Panc1 (cell line): ENCODE results near the gene SETD3. TPM values are rescaled to one million over a fixed set of nuclear protein-coding genes. Genes with fewer than 3 reads are reported as not detected.

Experiments
- ATAC-seq: fragments of 200-7000 bp; cut with Tn5 transposase; 2 replicates; pipeline ENCODE4 v1.9.1; 2020; ENCODE audit warnings: mild to moderate bottlenecking, moderate library complexity
- BruUV-seq: library from RNA; stranded (reverse); fragments of 400-500 nt; replicated peaks from 2 replicates; lab custom pipeline; 2021; lab: Mats Ljungman, UMichigan
- CTCF ChIA-PET: fragments of 300-600 bp; sonication (Branson Sonifier 250); formaldehyde crosslinking; loops from one replicate; lab custom pipeline; 2022; ENCODE audit warnings: antibody characterized with exemption; lab: Charles Lee
- POLR2A ChIA-PET: fragments of 300-600 bp; sonication (Branson Sonifier 250); formaldehyde crosslinking; loops from one replicate; lab custom pipeline; 2022; ENCODE audit warnings: antibody characterized with exemption; lab: Charles Lee
- DNase-seq: peaks from one replicate; pipeline ENCODE4 v3.0.0-alpha.2; 2010; ENCODE audit warnings: low read depth, low spot score
- H3K27ac ChIP-seq: 2 replicates; pipeline ENCODE4 v1.5.1; 2011; ENCODE audit warnings: mild to moderate bottlenecking, low read length, inconsistent platforms
- H3K27me3 ChIP-seq: fragments of 200-500 bp; sonication (Bioruptor generic); 2 replicates; pipeline ENCODE4 v1.6.0; 2014; ENCODE audit warnings: low read length, inconsistent platforms; ENCODE audit not compliant: control insufficient read depth, insufficient read depth
- H3K36me3 ChIP-seq: fragments of 200-500 bp; sonication (Bioruptor generic); 2 replicates; pipeline ENCODE4 v1.5.1; 2014; ENCODE audit warnings: inconsistent platforms, mild to moderate bottlenecking, low read length, moderate library complexity; ENCODE audit not compliant: control insufficient read depth, insufficient read depth
- H3K4me1 ChIP-seq: 2 replicates; pipeline ENCODE4 v1.5.1; 2011; ENCODE audit warnings: inconsistent platforms, mild to moderate bottlenecking, low read length, moderate library complexity; ENCODE audit not compliant: control insufficient read depth, insufficient read depth
- H3K4me3 ChIP-seq, 2 experiments: 2 replicates each; pipeline ENCODE4 v1.5.1; 2011 to 2012; ENCODE audit warnings: low read depth in 2 of 2, low read length in 2 of 2, mild to moderate bottlenecking in 2 of 2, inconsistent platforms in 1 of 2, moderate library complexity in 1 of 2
- H3K9me3 ChIP-seq: fragments of 200-500 bp; sonication (Bioruptor generic); 2 replicates; pipeline ENCODE4 v1.5.1; 2014; ENCODE audit warnings: low read depth, mild to moderate bottlenecking, inconsistent platforms, low read length, moderate library complexity; ENCODE audit not compliant: control insufficient read depth, insufficient read depth
- CTCF ChIP-seq: fragments of 450-650 bp; IDR thresholded peaks from 2 replicates; pipeline ENCODE4 v1.5.1; 2017; ENCODE audit warnings: mild to moderate bottlenecking
- POLR2AphosphoS5 ChIP-seq: IDR thresholded peaks from 2 replicates; pipeline ENCODE4 v1.6.1; 2012; ENCODE audit warnings: mild to moderate bottlenecking, low read depth, low read length, moderate library complexity
- REST ChIP-seq, 2 experiments: IDR thresholded peaks; 2 replicates each; pipeline ENCODE4 v1.6.1; 2011 to 2012; ENCODE audit warnings: low read depth in 2 of 2, control low read depth in 1 of 2, low read length in 1 of 2, mild to moderate bottlenecking in 1 of 2, moderate library complexity in 1 of 2; ENCODE audit not compliant: insufficient read depth in 1 of 2
- SIN3A ChIP-seq: IDR thresholded peaks from 2 replicates; pipeline ENCODE4 v1.6.1; 2012; ENCODE audit warnings: low read depth, mild to moderate bottlenecking, low read length, moderate library complexity, borderline replicate concordance; ENCODE audit not compliant: insufficient read depth
- TCF7L2 ChIP-seq: IDR thresholded peaks from 2 replicates; pipeline ENCODE4 v1.6.1; 2011; ENCODE audit warnings: mild to moderate bottlenecking, low read depth, low read length, inconsistent platforms
- in situ Hi-C: cut with HindIII; loops from 2 replicates; pipeline ENCODE4 v1.10.0; 2016; ENCODE audit warnings: low sequenced_read_pairs, low pct_unique_long_range_greater_than_20kb
- intact Hi-C: fragments of 100-400 bp; cut with micrococcal nuclease; formaldehyde crosslinking; loops from one replicate; pipeline ENCODE4 v1.10.0; 2022; ENCODE audit not compliant: unreplicated experiment
- total RNA-seq: library from RNA; stranded (reverse); gene quantifications from one replicate; pipeline ENCODE4 v1.2.1, GENCODE V29; 2021; ENCODE audit not compliant: unreplicated experiment

SETD3 gene
- total RNA-seq, 1 experiment from 2014 or later, result 51.1 TPM

- TF ChIP-seq SIN3A (no peak), REST (IDR thresholded peaks at IDR 0.05; ENCODE audit: insufficient read depth in 1 of 2, low read depth in 2 of 2, low read length in 1 of 2) (no peak), POLR2AphosphoS5 (no peak), CTCF (no peak), TCF7L2 (no peak)
- peak overlapping the region; percentile 84 for H3K27ac ChIP-seq
- in situ Hi-C loops (no loop called here), intact Hi-C loops (no loop called here)
- BruUV-seq, result no TSS peak
- H3K36me3 ChIP-seq, result peaks cover 5% of the 10 kb centered on the region; the same call in 1 of the 2 replicates
- ChIA-PET POLR2A (no interaction called here), CTCF (no interaction called here)
- ATAC-seq (no peak), DNase-seq (no peak)
- no peaks in the 10 kb centered on the region for H3K27me3 ChIP-seq
- H3K9me3 ChIP-seq, result no peaks in the 10 kb centered on the region
- peaks cover 26% of the 10 kb centered on the region for H3K4me1 ChIP-seq
- peak overlapping the region; percentile 93 to 98 for H3K4me3 ChIP-seq
These were observed 1.1 kb upstream of the SETD3 start for GRCh38 chr14:99481745-99482099.

GRCh38 chr14:99480917-99481744, 472 bp upstream of the SETD3 start, which contains the start of gene CCNK:
TSS of gene CCNK (plus strand) at chr14:99481409. CDS start at chr14:99492678, 11,269 bp downstream.
- no peaks in the 10 kb centered on the region for H3K27me3 ChIP-seq
- H3K4me3 ChIP-seq, result peak within 1 kb of the TSS; percentile 93 to 98
- TF ChIP-seq REST (IDR thresholded peaks at IDR 0.05; ENCODE audit: insufficient read depth in 1 of 2, low read depth in 2 of 2, low read length in 1 of 2), result no peak
- no peak for TF ChIP-seq CTCF
- peak; percentile 27; the same call in 1 of the 2 replicates for TF ChIP-seq TCF7L2
- TF ChIP-seq POLR2AphosphoS5, result peak; percentile 77
- no peak for TF ChIP-seq SIN3A
- CTCF ChIA-PET, result no interaction called here
- no peaks in the 10 kb centered on the region for H3K9me3 ChIP-seq
- peak within 1 kb of the TSS; percentile 84 for H3K27ac ChIP-seq
- in situ Hi-C loops, result no loop called here
- ATAC-seq, result peak; percentile 96
- peaks cover 27% of the 10 kb centered on the region for H3K4me1 ChIP-seq
- peaks cover 5% of the 10 kb centered on the region; the same call in 1 of the 2 replicates for H3K36me3 ChIP-seq
- POLR2A ChIA-PET, result no interaction called here
- intact Hi-C loops, result no loop called here
- peak; percentile 92 for DNase-seq
- no TSS peak for BruUV-seq
